Measurements from ENCODE around the gene MRPL37.

The MRPL37 gene

GRCh38 chr1:54247863-54248515 lies 48.0 kb downstream of the MRPL37 start:
- no peak overlapping the region for H3K4me3 ChIP-seq (ENCODE audit: low read depth, low read length)
- DNase-seq (ENCODE audit: low read depth), result no peak
- TF ChIP-seq CTCF (IDR thresholded peaks at IDR 0.05; ENCODE audit: low read depth, low read length, missing control alignments), result no peak

- H3K4me3 ChIP-seq (ENCODE audit: low read depth, low read length), result no peak overlapping the region
- TF ChIP-seq CTCF (IDR thresholded peaks at IDR 0.05; ENCODE audit: low read depth, low read length, missing control alignments), result no peak
- no peak for DNase-seq (ENCODE audit: low read depth)
These were observed 49.0 kb downstream of the MRPL37 start for GRCh38 chr1:54248966-54249365.

GRCh38 chr1:54249819-54250435 lies 50.0 kb downstream of the MRPL37 start:
- no peak overlapping the region for H3K4me3 ChIP-seq (ENCODE audit: low read depth, low read length)
- no peak for TF ChIP-seq CTCF (IDR thresholded peaks at IDR 0.05; ENCODE audit: low read depth, low read length, missing control alignments)
- no peak for DNase-seq (ENCODE audit: low read depth)

GRCh38 chr1:54250670-54251069 lies 50.7 kb downstream of the MRPL37 start:
- DNase-seq (ENCODE audit: low read depth), result no peak
- no peak for TF ChIP-seq CTCF (IDR thresholded peaks at IDR 0.05; ENCODE audit: low read depth, low read length, missing control alignments)
- no peak overlapping the region for H3K4me3 ChIP-seq (ENCODE audit: low read depth, low read length)

- H3K4me3 ChIP-seq (ENCODE audit: low read depth, low read length), result no peak overlapping the region
- no peak for DNase-seq (ENCODE audit: low read depth)
These were observed 52.5 kb downstream of the MRPL37 start for GRCh38 chr1:54252371-54252936.

GRCh38 chr1:54253480-54253879 lies 53.5 kb downstream of the MRPL37 start:
- H3K4me3 ChIP-seq (ENCODE audit: low read depth, low read length), result no peak overlapping the region
- no peak for DNase-seq (ENCODE audit: low read depth)
- no peak for TF ChIP-seq CTCF (IDR thresholded peaks at IDR 0.05; ENCODE audit: low read depth, low read length, missing control alignments)

More at GRCh38 chr1:54252371-54252936, 52.5 kb downstream of the MRPL37 start:
- no peak for TF ChIP-seq CTCF (IDR thresholded peaks at IDR 0.05; ENCODE audit: low read depth, low read length, missing control alignments)
